Stimulated activated CD4-positive, alpha-beta T cell treated with anti-CD3 and anti-CD28 coated beads, TNF-alpha, amount 100 ng/mL, for 4 hours (primary cell): ENCODE data around the gene PPP4R3B.

Experiments
- DNase-seq, 3 experiments: peaks; one replicate each; pipeline ENCODE4 v3.0.0-alpha.2; 2020; ENCODE audit warnings: low read depth in 3 of 3

PPP4R3B gene

DNA sequence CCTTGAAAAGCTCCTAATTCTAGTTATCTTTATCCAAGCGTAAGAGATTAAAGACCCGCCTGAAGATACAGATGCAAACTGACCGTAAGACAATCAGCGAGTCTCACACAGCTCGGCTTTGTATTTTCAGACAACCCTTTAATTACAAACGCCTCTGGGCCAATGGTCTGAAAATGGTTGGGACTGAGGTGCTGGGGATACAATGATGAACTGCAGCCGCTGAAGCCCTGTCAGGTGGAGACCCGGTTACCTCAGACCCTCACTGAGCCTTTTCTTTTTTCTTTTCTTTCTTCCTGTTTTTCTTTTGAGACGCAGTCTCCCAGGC lies 98.6 kb downstream of the PPP4R3B start:
- DNase-seq, result no peak

DNA sequence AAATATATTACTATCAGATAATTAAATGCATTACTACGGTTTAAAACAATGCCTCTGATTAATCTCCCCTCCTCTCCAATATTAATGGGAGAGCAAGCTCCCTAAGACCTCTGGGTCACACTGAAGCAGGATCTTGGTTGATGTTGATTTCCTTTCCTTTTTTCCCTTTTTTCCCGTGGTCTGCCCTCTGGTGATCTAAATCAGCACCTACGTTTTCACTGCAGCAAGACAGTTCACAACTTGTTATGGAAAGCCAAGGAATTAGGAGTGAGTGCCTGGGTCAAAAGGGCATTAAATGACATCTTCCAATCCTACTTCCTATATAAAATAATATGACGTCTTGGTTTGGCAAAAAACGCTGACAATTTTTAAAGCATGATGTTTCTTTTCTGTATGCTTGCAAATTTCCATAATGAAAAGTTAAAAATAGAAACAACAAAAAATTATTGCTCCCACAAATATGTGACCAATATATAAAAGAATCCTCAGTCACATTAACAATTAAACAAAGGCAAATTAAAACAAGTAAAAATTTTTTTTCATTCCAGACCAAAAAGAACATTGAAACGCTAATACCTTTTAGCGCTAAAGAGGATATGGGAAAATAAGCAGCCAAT lies 105.8 kb downstream of the PPP4R3B start:
- DNase-seq, result no peak

DNA sequence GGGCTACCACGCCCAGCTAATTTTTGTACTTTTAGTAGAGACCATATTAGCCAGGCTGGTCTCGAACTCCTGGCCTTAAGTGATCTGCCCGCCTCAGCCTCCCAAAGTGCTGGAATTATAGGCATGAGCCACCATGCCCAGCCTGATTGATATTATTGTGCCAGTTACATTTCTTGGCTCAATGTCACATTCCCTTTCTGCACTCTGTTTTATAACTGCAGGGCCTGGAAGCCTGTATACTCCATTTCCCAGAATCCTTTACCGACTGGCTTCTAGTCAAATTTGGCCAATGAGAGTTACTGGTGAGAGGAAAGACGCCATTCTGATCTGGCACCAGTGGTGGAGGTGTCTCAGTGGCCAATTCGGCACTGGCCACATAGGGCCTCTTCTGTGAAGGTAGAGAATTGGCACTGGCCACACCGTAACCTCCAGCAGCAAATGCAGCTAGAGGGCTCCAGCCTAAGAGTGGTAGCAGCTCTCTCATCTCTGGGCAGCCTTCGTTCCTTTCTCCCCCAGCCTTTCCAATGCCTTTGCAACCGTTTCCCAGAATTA lies 114.8 kb downstream of the PPP4R3B start:
- DNase-seq, result no peak

DNA sequence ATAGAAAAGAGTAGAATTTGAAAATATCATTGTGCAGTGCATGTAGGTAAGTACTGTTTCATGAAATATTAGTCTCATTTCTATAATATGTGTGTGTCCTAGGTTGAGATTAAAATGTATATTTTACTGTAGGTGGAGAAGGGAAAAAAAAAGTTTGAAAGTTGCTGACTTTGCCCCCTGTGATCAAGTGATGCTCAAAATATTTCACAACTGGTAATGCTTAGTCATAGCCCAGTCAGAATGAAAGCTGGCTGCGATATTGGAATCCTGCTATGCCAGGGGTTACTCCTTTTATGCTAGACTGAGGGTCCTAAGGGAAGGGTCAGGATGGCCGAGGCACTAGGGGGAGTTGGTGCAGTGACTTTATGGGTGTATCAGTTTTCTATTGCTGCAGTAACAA lies 117.4 kb downstream of the PPP4R3B start:
- DNase-seq, result no peak

- no peak for DNase-seq
Measured at GRCh38 chr2:55498582-55498981, 118.8 kb downstream of the PPP4R3B start.
